Thyroid gland (tissue), 4 donors: ENCODE results near the gene GRIA1.

ENCODE experiments used
- CTCF ChIP-seq, 6 experiments: fragments of 200-600 bp in 3 of 6; fragments of 450-650 bp in 3 of 6; sonication (generic) in 3 of 6; IDR thresholded peaks; one replicate each; pipeline ENCODE4 v1.5.1; 2016 to 2019; ENCODE audit warnings: antibody characterized with exemption in 6 of 6, mild to moderate bottlenecking in 2 of 6, inconsistent platforms in 1 of 6, moderate library complexity in 1 of 6
- POLR2A ChIP-seq, 2 donors: fragments of 450-650 bp; IDR thresholded peaks; one replicate each; pipeline ENCODE4 v1.6.1; 2017; ENCODE audit warnings: antibody characterized with exemption in 2 of 2, mild to moderate bottlenecking in 2 of 2, moderate library complexity in 1 of 2

DNA sequence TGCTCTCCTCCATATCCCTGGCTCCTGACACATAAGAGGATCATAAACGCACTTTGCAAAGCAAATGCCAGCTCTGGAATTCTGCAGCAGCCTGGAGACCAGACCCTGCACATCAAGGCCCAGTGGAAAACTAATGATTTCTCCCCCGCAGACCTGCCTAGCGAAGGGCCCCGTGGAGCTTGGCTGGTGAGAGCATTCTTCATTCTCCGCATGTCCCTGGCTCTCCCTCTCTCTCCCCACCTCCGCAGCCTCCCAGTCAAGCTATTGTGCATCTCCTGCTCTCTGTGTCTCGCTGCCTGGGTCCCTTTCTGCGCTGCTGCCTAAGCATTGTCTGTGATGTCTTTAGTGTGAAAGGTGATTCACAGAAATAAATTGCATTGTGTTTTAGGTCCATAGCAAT is 46.7 kb downstream of the GRIA1 start:
- TF ChIP-seq CTCF (IDR thresholded peaks at IDR 0.05), result no peak
- no peak for TF ChIP-seq POLR2A (IDR thresholded peaks at IDR 0.05)
